Sigmoid colon (tissue), 7 donors: ENCODE results near the gene PLEKHG5. TPM values are rescaled to one million over a fixed set of nuclear protein-coding genes. Genes with fewer than 3 reads are reported as not detected.
A peak's percentile ranks its signal among the peaks of the same experiment; 100 is the strongest.

Experiments
- DNase-seq: peaks from one replicate; pipeline ENCODE4 v3.0.0-alpha.2; 2019
- H3K27ac ChIP-seq, 4 donors: fragments of 200-600 bp; sonication (generic); one replicate each; pipeline ENCODE4 v1.5.1; 2016 to 2019; ENCODE audit warnings: mild to moderate bottlenecking in 1 of 4
- H3K27me3 ChIP-seq, 3 donors: fragments of 200-600 bp; sonication (generic); one replicate each; pipeline ENCODE4 v1.5.1; 2019; ENCODE audit warnings: mild to moderate bottlenecking in 1 of 3
- H3K36me3 ChIP-seq, 4 donors: fragments of 200-600 bp; sonication (generic); one replicate each; pipeline ENCODE4 v1.5.1; 2016 to 2019
- H3K4me1 ChIP-seq, 4 donors: fragments of 200-600 bp; sonication (generic); one replicate each; pipeline ENCODE4 v1.5.1; 2017 to 2019
- H3K4me3 ChIP-seq, 4 donors: fragments of 200-600 bp; sonication (generic); one replicate each; pipeline ENCODE4 v1.5.1; 2017 to 2019; ENCODE audit warnings: mild to moderate bottlenecking in 2 of 4, moderate library complexity in 1 of 4
- H3K9me3 ChIP-seq, 4 donors: fragments of 200-600 bp in 3 of 4; sonication (generic) in 3 of 4; one replicate each; pipeline versions ENCODE4 v1.5.1 to v1.6.1; 2013 to 2019
- EP300 ChIP-seq, 4 donors: sonication (generic); formaldehyde crosslinking; IDR thresholded peaks; one replicate each; pipeline ENCODE4 v1.6.1; 2017; ENCODE audit warnings: antibody characterized with exemption in 4 of 4
- POLR2A ChIP-seq, 2 donors: fragments of 450-650 bp; IDR thresholded peaks; one replicate each; pipeline ENCODE4 v1.6.1; 2016; ENCODE audit warnings: antibody characterized with exemption in 2 of 2, mild to moderate bottlenecking in 2 of 2, moderate library complexity in 2 of 2
- POLR2AphosphoS5 ChIP-seq, 4 donors: sonication (generic); formaldehyde crosslinking; IDR thresholded peaks; one replicate each; pipeline ENCODE4 v1.6.1; 2017; ENCODE audit warnings: antibody characterized with exemption in 4 of 4
- WGBS, 2 donors: extraction: QIAGEN DNeasy Blood & Tissue Kit; methylation state at CpG; one replicate each; pipeline ENCODE4 v1.1.7; 2013; 5-methylcytosine and 5-hydroxymethylcytosine counted together
- intact Hi-C: fragments of 100-400 bp; cut with DNase I; formaldehyde crosslinking; loops from one replicate; pipeline ENCODE4 v1.15.1; 2023
- polyA plus RNA-seq, 3 donors: library from polyadenylated mRNA; stranded (reverse); fragments of 200-250 nt; gene quantifications; one replicate each; pipeline ENCODE4 v1.2.3, GENCODE V29; 2013
- total RNA-seq, 4 donors: library from RNA; depleted of rRNA; stranded (reverse); fragments of >200 nt; gene quantifications; one replicate each; pipeline ENCODE4 v1.1.0, GENCODE V29; 2016
- TF ChIP-seq, protein P1 (sequence below), 4 experiments: fragments of 450-650 bp in 3 of 4; fragments of 200-600 bp in 1 of 4; IDR thresholded peaks; one replicate each; pipeline ENCODE4 v1.5.1; 2016 to 2019; ENCODE audit warnings: antibody characterized with exemption in 4 of 4, mild to moderate bottlenecking in 3 of 4, moderate library complexity in 2 of 4
- donor health status: healthy with polysubstance abuse.
- donor health status: Bipolar disorder and iron deficiency.
- donor health status: healthy.

Gene PLEKHG5
- total and polyA plus RNA-seq, 7 donors: 2.5 to 18.8 (median 5.4) TPM

DNA sequence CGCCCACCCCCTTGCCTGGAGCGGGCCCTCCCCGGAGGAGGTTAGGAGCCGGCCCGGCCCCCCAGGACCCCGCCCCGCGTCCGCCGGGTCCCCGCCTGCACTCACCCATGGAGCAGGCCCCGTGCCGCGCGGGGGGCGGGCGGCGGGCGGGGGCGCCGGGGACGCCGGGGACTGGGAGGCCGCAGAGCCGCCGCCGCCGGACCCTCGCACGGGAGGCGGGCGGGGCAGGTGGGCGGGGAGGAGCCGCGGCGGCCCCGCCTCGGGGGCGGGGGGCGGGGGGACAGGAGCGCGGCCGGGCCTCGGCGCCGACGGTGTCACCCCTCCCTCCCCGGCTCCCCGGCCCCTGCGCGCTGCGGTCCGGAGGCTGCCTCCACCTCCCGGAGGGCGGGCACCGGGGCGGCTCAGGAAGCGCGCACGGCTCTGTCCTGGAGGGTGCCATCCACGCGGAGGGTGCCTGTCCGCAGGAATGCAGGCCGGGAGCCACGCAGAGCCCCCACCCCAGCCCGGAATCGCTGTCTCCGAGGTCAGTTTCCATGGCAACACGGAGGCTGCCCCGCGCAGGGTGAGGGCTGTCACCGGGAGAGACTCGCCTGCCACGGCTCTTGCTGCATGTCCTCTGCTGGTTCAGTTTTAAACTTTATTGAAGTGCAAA is 5.9 kb upstream of the PLEKHG5 start:
- Histone ChIP-seq H3K27me3 (peaks cover 0 to 19% (median 0%) of the 10 kb centered on the region in 3 donors), H3K9me3 (no peaks in the 10 kb centered on the region), H3K36me3 (no peaks in the 10 kb centered on the region), H3K4me3 (peak overlapping the region; percentile 45 to 65 (median 58)), H3K27ac (peak overlapping the region; percentile 43 to 68 (median 53)), H3K4me1 (peaks cover 0 to 21% (median 17%) of the 10 kb centered on the region in 4 donors)
- TF ChIP-seq POLR2A (IDR thresholded peaks at IDR 0.05): no peak
- TF ChIP-seq EP300 (IDR thresholded peaks at IDR 0.05): no peak
- TF ChIP-seq POLR2AphosphoS5 (IDR thresholded peaks at IDR 0.05): no peak
- TF ChIP-seq, protein P1, sequence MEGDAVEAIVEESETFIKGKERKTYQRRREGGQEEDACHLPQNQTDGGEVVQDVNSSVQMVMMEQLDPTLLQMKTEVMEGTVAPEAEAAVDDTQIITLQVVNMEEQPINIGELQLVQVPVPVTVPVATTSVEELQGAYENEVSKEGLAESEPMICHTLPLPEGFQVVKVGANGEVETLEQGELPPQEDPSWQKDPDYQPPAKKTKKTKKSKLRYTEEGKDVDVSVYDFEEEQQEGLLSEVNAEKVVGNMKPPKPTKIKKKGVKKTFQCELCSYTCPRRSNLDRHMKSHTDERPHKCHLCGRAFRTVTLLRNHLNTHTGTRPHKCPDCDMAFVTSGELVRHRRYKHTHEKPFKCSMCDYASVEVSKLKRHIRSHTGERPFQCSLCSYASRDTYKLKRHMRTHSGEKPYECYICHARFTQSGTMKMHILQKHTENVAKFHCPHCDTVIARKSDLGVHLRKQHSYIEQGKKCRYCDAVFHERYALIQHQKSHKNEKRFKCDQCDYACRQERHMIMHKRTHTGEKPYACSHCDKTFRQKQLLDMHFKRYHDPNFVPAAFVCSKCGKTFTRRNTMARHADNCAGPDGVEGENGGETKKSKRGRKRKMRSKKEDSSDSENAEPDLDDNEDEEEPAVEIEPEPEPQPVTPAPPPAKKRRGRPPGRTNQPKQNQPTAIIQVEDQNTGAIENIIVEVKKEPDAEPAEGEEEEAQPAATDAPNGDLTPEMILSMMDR (IDR thresholded peaks at IDR 0.05): no peak
- intact Hi-C loops: no loop called here
- no peak for DNase-seq
- WGBS, 2 donors: 1% methylated on average over 74 of the region's 74 CpGs

DNA sequence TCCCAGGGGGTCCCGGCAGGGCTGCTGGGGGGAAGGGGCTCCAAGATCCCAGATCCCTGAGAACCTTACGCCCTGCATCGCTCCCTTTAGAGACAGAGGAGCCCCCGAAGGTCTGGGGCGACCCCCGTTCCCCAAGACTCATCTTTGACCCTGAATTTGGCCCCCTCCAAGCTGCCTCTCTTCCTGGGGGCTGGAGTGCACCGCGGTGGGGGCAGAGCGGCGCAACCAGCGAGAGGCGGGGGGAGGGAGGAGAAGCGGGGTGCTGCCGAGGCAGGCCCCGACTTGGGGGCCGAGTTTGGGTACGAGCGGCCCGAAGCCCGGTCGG is 5.4 kb upstream of the PLEKHG5 start:
- H3K27ac ChIP-seq: peak overlapping the region; percentile 43 to 68 (median 53)
- peak overlapping the region; percentile 45 to 65 (median 58) for H3K4me3 ChIP-seq
- 3 to 8% methylated on average over 21 of the region's 21 CpGs for WGBS, 2 donors
- peaks cover 0 to 21% (median 17%) of the 10 kb centered on the region in 4 donors for H3K4me1 ChIP-seq
- peaks cover 0 to 19% (median 0%) of the 10 kb centered on the region in 3 donors for H3K27me3 ChIP-seq
- TF ChIP-seq EP300 (IDR thresholded peaks at IDR 0.05) (no peak), POLR2A (IDR thresholded peaks at IDR 0.05) (no peak), POLR2AphosphoS5 (IDR thresholded peaks at IDR 0.05) (no peak)
- TF ChIP-seq, protein P1 (IDR thresholded peaks at IDR 0.05): no peak
- DNase-seq: no peak
- no peaks in the 10 kb centered on the region for H3K36me3 ChIP-seq
- intact Hi-C loops: no loop called here
- no peaks in the 10 kb centered on the region for H3K9me3 ChIP-seq

GRCh38 chr1:6496365-6496721 is 4.9 kb upstream of the PLEKHG5 start:
- peak overlapping the region in 3 of 4 donors; percentile 50 to 68 (median 56) for H3K27ac ChIP-seq
- H3K4me3 ChIP-seq: peak overlapping the region; percentile 45 to 65 (median 58)
- peaks cover 0 to 19% (median 0%) of the 10 kb centered on the region in 3 donors for H3K27me3 ChIP-seq
- TF ChIP-seq EP300 (IDR thresholded peaks at IDR 0.05) (no peak), POLR2AphosphoS5 (IDR thresholded peaks at IDR 0.05) (no peak), POLR2A (IDR thresholded peaks at IDR 0.05) (no peak)
- TF ChIP-seq, protein P1 (IDR thresholded peaks at IDR 0.05): no peak
- intact Hi-C loops: no loop called here
- WGBS, 2 donors: 16 to 30% methylated on average over 13 of the region's 13 CpGs
- no peaks in the 10 kb centered on the region for H3K9me3 ChIP-seq
- DNase-seq: no peak
- H3K36me3 ChIP-seq: no peaks in the 10 kb centered on the region
- peaks cover 0 to 21% (median 17%) of the 10 kb centered on the region in 4 donors for H3K4me1 ChIP-seq

GRCh38 chr1:6495540-6496364 is 4.3 kb upstream of the PLEKHG5 start:
- peak overlapping the region in 1 of 4 donors; percentile 65 for H3K4me3 ChIP-seq
- no peak for DNase-seq
- intact Hi-C loops: no loop called here
- no peaks in the 10 kb centered on the region for H3K36me3 ChIP-seq
- H3K27me3 ChIP-seq: peaks cover 0 to 19% (median 2%) of the 10 kb centered on the region in 3 donors
- no peaks in the 10 kb centered on the region for H3K9me3 ChIP-seq
- peaks cover 0 to 26% (median 22%) of the 10 kb centered on the region in 4 donors for H3K4me1 ChIP-seq
- 70 to 80% methylated on average over 14 of the region's 14 CpGs for WGBS, 2 donors
- no peak for TF ChIP-seq POLR2AphosphoS5 (IDR thresholded peaks at IDR 0.05)
- TF ChIP-seq POLR2A (IDR thresholded peaks at IDR 0.05): no peak
- TF ChIP-seq, protein P1 (IDR thresholded peaks at IDR 0.05): no peak
- no peak for TF ChIP-seq EP300 (IDR thresholded peaks at IDR 0.05)
- no peak overlapping the region for H3K27ac ChIP-seq
